HG03460 (cell line): ENCODE data around the gene TXNRD2.

Experiments used
- ATAC-seq: cut with Tn5 transposase; IDR thresholded peaks from one replicate; pipeline ENCODE4 v1.9.1; 2021; ENCODE audit not compliant: unreplicated experiment

Gene TXNRD2

DNA sequence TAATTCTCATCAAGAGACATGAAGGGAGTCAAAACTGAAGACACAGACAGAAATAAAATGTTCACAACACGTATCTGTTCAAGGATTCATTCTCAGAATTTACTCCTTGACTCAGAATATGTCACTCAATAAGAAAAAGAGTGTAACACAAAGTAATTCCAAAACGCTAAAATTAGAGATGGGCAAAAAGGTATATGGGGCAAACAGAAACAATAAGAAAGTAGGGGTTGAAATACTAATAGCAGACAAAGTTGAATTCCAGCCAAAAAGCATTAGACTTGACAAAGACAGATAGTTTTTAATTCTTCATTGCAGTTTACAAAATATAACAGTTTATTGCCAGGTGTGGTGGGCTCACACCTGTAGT lies 113.6 kb downstream of the TXNRD2 start:
- no peak for ATAC-seq

DNA sequence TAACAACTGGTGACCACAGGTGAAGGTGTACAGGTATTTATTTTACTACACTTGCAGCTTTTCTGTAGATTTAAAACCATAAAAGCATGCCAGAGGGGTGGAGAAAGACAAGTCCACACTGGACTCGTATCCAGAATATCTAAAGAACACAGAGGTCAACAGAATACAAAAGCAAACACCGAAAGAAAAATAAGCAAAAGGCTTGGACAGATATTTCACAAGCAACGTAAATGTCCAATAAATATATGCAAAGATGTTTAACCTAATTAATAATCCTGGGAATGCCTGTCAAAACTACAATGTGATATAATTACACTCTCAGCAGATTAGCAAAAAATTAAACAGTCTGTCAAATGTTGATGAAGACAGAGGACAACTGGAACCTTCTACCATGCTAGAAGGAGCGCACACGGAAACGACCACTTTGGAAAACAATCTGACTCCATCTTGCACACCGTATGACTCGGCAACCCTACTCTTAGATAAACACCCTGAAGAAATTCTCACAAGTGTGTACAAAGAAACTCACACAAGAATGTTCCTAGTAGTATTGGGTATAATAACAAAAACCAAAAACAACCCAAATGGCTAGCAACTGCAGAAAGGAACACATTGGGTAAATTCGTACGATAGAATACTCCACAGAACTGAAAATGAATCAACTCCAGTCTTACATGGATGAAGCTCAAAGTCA lies 114.1 kb downstream of the TXNRD2 start:
- ATAC-seq = no peak

DNA sequence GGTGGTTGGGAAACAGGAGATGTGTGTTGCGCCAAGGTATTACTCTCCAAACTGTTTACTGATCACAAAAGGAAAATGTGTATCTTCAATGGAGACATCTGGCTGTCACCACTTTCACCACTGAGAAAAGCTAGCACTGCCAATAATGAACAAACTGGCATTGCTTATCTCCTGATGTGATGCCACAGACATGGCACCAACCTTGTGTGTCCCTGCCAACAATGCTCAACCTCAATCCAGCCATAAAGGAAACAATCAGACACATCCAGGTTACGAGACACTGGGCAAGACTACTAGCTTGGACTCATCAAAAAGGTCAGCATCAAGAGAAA lies 115.0 kb downstream of the TXNRD2 start:
- no peak for ATAC-seq

- ATAC-seq = no peak
Measured at GRCh38 chr22:19825904-19826618, 115.6 kb downstream of the TXNRD2 start.
